DMS 273 (cell line): ENCODE data around the gene MBD2.

Experiments
- DNase-seq: peaks from one replicate; lab custom pipeline; 2025; ENCODE audit not compliant: unreplicated experiment; lab: John Stamatoyannopoulos, UW

Gene MBD2

DNA sequence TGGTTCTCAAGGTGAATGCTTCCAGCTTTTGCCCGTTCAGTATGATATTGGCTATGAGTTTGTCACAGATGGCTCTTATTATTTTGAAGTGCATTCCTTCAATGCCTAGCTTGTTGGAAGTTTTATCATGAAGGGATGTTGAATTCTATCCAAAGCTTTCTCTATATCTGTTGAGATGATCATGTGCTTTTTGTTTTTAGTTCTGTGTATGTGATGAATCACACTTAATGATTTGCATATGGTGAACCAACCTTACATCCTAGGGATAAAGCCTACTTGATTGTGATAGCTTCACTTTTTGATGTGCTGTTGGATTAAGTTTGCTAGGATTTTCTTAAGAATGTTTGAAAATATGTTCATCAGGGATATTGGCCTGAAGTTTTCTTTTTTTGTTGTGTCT lies 112.1 kb downstream of the MBD2 start:
- no peak for DNase-seq

DNA sequence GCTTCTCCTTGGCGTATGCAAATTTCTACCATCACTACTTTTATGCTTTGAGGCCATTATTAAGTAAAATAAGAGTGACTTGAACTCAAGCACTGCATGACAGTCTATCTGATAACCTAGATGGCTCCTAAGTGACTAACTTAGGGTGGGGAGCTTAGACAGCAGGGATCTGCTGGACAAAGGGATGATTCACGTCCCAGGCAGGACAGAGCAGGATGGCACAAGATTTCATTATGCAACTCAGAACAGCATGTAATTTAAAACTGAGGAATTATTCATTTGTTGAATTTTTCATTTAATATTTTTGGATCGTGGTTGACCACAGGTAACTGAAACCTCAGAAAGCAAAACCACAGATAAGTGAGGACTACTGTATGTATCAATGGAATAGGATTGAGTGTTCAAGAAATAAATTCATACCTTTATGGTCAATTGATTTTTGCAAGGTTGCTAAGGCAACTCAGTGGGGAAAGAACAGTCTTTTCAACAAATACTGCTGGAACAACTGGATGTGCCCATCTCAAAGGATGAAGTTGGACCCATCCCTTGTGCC lies 115.3 kb downstream of the MBD2 start:
- no peak for DNase-seq

GRCh38 chr18:54102123-54102522 lies 122.3 kb downstream of the MBD2 start:
- DNase-seq, result no peak
